HepG2 (cell line): Measurements from ENCODE around the gene TXNRD1. TPM values are rescaled to one million over a fixed set of nuclear protein-coding genes. Genes with fewer than 3 reads are reported as not detected.

ENCODE experiments used
- ATAC-seq: fragments of 200-7000 bp; cut with Tn5 transposase; 3 replicates; pipeline ENCODE4 v1.9.1; 2020; ENCODE audit warnings: mild to moderate bottlenecking, moderate library complexity
- BruUV-seq: library from RNA; stranded (reverse); fragments of 400-500 nt; replicated peaks from 2 replicates; lab custom pipeline; 2021; lab: Mats Ljungman, UMichigan
- CTCF ChIA-PET: fragments of 300-600 bp; formaldehyde crosslinking; extraction: SDS; loops from one replicate; lab custom pipeline; 2021; ENCODE audit warnings: low total read pairs, inconsistent platforms, low intra/inter-chr PET ratio; lab: Yijun Ruan, JAX
- POLR2A ChIA-PET: fragments of 350-600 bp; sonication (Branson Sonifier 250); formaldehyde crosslinking; loops from one replicate; lab custom pipeline; 2020; ENCODE audit warnings: antibody characterized with exemption, inconsistent platforms; lab: Yijun Ruan, JAX
- DNase-seq: peaks from one replicate; pipeline ENCODE4 v3.0.0-alpha.2; 2015; ENCODE audit warnings: low spot score
- FAIRE-seq: peaks from 3 replicates; lab custom pipeline; 2011; peaks lifted over from hg19 to GRCh38; lab: Jason Lieb, UNC
- H2AFZ ChIP-seq: one replicate; pipeline ENCODE4 v1.6.1; 2011; ENCODE audit warnings: low read length, inconsistent platforms
- H3K27ac ChIP-seq: fragments of 300-600 bp; 3 replicates; pipeline ENCODE4 v1.8.0; 2011; ENCODE audit warnings: mixed run types, mild to moderate bottlenecking, mixed read lengths, low read length, inconsistent platforms; ENCODE audit not compliant: insufficient read depth; ENCODE audit errors: extremely low read length
- H3K27me3 ChIP-seq, 2 experiments: fragments of 200-600 bp in 1 of 2; 2 replicates in 1 of 2; 3 replicates in 1 of 2; pipeline versions ENCODE4 v1.6.0 to v1.8.0; 2011; ENCODE audit warnings: low read length in 2 of 2, mild to moderate bottlenecking in 2 of 2, moderate library complexity in 2 of 2, inconsistent platforms in 1 of 2; ENCODE audit not compliant: insufficient read depth in 2 of 2, control insufficient read depth in 1 of 2
- H3K36me3 ChIP-seq, 2 experiments: fragments of 200-600 bp in 1 of 2; replicated peaks in 1 of 2; 2 replicates in 1 of 2; 3 replicates in 1 of 2; pipeline versions ENCODE4 v1.5.1 to v1.8.0; 2011; ENCODE audit warnings: low read length in 2 of 2, inconsistent platforms in 1 of 2; ENCODE audit not compliant: insufficient read depth in 2 of 2, control insufficient read depth in 1 of 2
- H3K4me1 ChIP-seq: 2 replicates; pipeline ENCODE4 v1.5.1; 2012; ENCODE audit warnings: low read length, inconsistent platforms; ENCODE audit not compliant: insufficient read depth
- H3K4me2 ChIP-seq: 2 replicates; pipeline ENCODE4 v1.6.0; 2011; ENCODE audit warnings: low read depth, low read length, inconsistent platforms
- H3K4me3 ChIP-seq, 3 experiments: fragments of 200-600 bp in 1 of 3; sonication (generic), shearing (Covaris generic) in 1 of 3; replicated peaks in 1 of 3; 2 replicates each; pipeline ENCODE4 v1.5.1; 2011 to 2016; ENCODE audit warnings: low read length in 3 of 3, inconsistent platforms in 2 of 3, low read depth in 2 of 3, mild to moderate bottlenecking in 2 of 3, control low read depth in 1 of 3, mixed read lengths in 1 of 3; ENCODE audit not compliant: insufficient read depth in 1 of 3
- H3K79me2 ChIP-seq: one replicate; pipeline ENCODE4 v1.6.1; 2011; ENCODE audit warnings: low read length, inconsistent platforms; ENCODE audit not compliant: insufficient read depth
- H3K9ac ChIP-seq: 2 replicates; pipeline ENCODE4 v1.6.0; 2011; ENCODE audit warnings: mild to moderate bottlenecking, low read depth, low read length, inconsistent platforms; ENCODE audit not compliant: insufficient read depth
- H3K9me3 ChIP-seq: 2 replicates; pipeline ENCODE4 v1.5.1; 2012; ENCODE audit warnings: mild to moderate bottlenecking, low read length
- H4K20me1 ChIP-seq: 2 replicates; pipeline ENCODE4 v1.6.0; 2011; ENCODE audit warnings: inconsistent platforms, mild to moderate bottlenecking, low read length, moderate library complexity; ENCODE audit not compliant: insufficient read depth
- DR1 ChIP-seq: sonication (generic); formaldehyde crosslinking; IDR thresholded peaks from 2 replicates; pipeline ENCODE4 v1.8.0; 2021; ENCODE audit warnings: mild to moderate bottlenecking, missing genetic modification reagents, inconsistent platforms
- KLF6 ChIP-seq: IDR thresholded peaks from 2 replicates; pipeline ENCODE4 v1.8.0; 2016; ENCODE audit warnings: missing biosample characterization, missing genetic modification reagents
- ONECUT2 ChIP-seq: sonication (generic); formaldehyde crosslinking; IDR thresholded peaks from 2 replicates; pipeline ENCODE4 v1.4.0; 2020; ENCODE audit warnings: missing genetic modification reagents
- REXO4 ChIP-seq: sonication (generic); formaldehyde crosslinking; IDR thresholded peaks from 2 replicates; pipeline ENCODE4 v1.8.0; 2022; ENCODE audit warnings: missing genetic modification reagents, mild to moderate bottlenecking, borderline replicate concordance
- ZNF564 ChIP-seq: sonication (generic); formaldehyde crosslinking; IDR thresholded peaks from 2 replicates; pipeline ENCODE4 v1.8.1; 2023; ENCODE audit warnings: mild to moderate bottlenecking, missing genetic modification reagents
- ZNF703 ChIP-seq: sonication (generic); formaldehyde crosslinking; IDR thresholded peaks from 2 replicates; pipeline ENCODE4 v1.5.1; 2020; ENCODE audit warnings: missing genetic modification reagents, mild to moderate bottlenecking, moderate library complexity, borderline replicate concordance
- WGBS: methylation state at CpG from one replicate; pipeline ENCODE4 v1.1.6; 2017; ENCODE audit warnings: low lambda C conversion rate; 5-methylcytosine and 5-hydroxymethylcytosine counted together
- in situ Hi-C: cut with HindIII; loops from 2 replicates; pipeline ENCODE4 v1.10.0; 2017; ENCODE audit warnings: low pct_unique_long_range_greater_than_20kb; ENCODE audit not compliant: extremely low pct_ligation_motif_present
- intact Hi-C: fragments of 100-400 bp; cut with micrococcal nuclease; formaldehyde crosslinking; loops from one replicate; pipeline ENCODE4 v1.10.0; 2022; ENCODE audit not compliant: unreplicated experiment
- polyA plus RNA-seq, 8 experiments: library from polyadenylated mRNA; depleted of rRNA in 3 of 8; stranded (reverse) in 7 of 8; unstranded in 1 of 8; fragments of >200 nt; fragmentation: Illumina TruSeq in 4 of 8; extraction: Trizol in 4 of 8; gene quantifications; 2 replicates each; pipeline versions ENCODE4 v1.2.1 to v1.2.3, GENCODE V29; 2011 to 2016; ENCODE audit warnings: low read depth in 4 of 8, missing spikeins in 1 of 8, mixed read lengths in 1 of 8; ENCODE audit not compliant: insufficient read depth in 1 of 8
- total RNA-seq, 5 experiments: library from RNA; depleted of rRNA; stranded (reverse); fragments of >200 nt; fragmentation: Illumina TruSeq; extraction: Trizol; gene quantifications; 2 replicates each; pipeline ENCODE4 v1.2.3, GENCODE V29; 2016; ENCODE audit warnings: low read depth in 1 of 5
- TF ChIP-seq, protein P1 (sequence below): IDR thresholded peaks from 2 replicates; pipeline ENCODE4 v1.6.1; 2016; ENCODE audit warnings: control low read depth
- TF ChIP-seq, protein P2 (sequence below): sonication (generic); formaldehyde crosslinking; IDR thresholded peaks from 2 replicates; pipeline ENCODE4 v1.5.1; 2020; ENCODE audit warnings: mild to moderate bottlenecking, missing genetic modification reagents, moderate library complexity

The TXNRD1 gene
- total and polyA plus RNA-seq, 2 of the 13 experiments (the other 11 are each of a cell fraction or from before 2014, with no cell fraction given) = 54.0 to 190 TPM

DNA sequence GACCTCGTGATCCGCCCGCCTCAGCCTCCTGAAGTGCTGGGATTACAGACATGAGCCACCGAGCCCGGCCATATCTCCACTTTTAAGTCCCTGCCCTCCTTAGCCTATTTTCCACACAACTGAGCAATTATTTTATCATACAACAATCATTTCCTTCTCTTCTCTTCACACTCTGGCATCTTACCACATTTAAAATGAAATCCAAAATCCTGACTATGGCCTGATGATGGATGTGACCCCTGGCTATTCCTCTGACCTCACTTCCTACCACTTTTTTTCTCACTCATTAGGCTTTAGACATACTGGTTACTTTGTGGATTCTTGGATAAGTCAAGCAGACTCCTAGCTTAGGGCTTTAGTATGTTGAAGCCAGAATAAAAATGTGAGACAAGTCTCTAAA lies 66.1 kb downstream of the TXNRD1 start:
- DNase-seq = no peak
- Histone ChIP-seq H3K27ac (no peak overlapping the region), H3K79me2 (no peaks in the 10 kb centered on the region), H2AFZ (no peak overlapping the region), H3K4me3 (no peak overlapping the region), H3K36me3 (no peaks in the 10 kb centered on the region), H3K4me2 (no peak overlapping the region), H3K27me3 (no peaks in the 10 kb centered on the region), H3K9me3 (no peaks in the 10 kb centered on the region), H4K20me1 (no peaks in the 10 kb centered on the region), H3K9ac (no peak overlapping the region), H3K4me1 (peaks cover 26% of the 10 kb centered on the region)
- ATAC-seq = no peak
- ChIA-PET CTCF (no interaction called here), POLR2A (interaction anchor here (0.8 kb wide), 1 partner anchor 11 kb away, joined by 5 read pairs; no protein-coding TSS in a partner anchor)
- 85% methylated on average over 5 of the region's 5 CpGs for WGBS
- FAIRE-seq = no peak
- TF ChIP-seq DR1 (CRISPR knock-in tag) (no peak), KLF6 (CRISPR knock-in tag) (no peak), REXO4 (no peak), ZNF564 (CRISPR knock-in tag) (no peak), ZNF703 (CRISPR knock-in tag) (no peak), ONECUT2 (no peak)
- TF ChIP-seq, protein P1, sequence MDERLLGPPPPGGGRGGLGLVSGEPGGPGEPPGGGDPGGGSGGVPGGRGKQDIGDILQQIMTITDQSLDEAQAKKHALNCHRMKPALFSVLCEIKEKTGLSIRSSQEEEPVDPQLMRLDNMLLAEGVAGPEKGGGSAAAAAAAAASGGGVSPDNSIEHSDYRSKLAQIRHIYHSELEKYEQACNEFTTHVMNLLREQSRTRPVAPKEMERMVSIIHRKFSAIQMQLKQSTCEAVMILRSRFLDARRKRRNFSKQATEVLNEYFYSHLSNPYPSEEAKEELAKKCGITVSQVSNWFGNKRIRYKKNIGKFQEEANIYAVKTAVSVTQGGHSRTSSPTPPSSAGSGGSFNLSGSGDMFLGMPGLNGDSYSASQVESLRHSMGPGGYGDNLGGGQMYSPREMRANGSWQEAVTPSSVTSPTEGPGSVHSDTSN (CRISPR knock-in tag) = no peak
- TF ChIP-seq, protein P2, sequence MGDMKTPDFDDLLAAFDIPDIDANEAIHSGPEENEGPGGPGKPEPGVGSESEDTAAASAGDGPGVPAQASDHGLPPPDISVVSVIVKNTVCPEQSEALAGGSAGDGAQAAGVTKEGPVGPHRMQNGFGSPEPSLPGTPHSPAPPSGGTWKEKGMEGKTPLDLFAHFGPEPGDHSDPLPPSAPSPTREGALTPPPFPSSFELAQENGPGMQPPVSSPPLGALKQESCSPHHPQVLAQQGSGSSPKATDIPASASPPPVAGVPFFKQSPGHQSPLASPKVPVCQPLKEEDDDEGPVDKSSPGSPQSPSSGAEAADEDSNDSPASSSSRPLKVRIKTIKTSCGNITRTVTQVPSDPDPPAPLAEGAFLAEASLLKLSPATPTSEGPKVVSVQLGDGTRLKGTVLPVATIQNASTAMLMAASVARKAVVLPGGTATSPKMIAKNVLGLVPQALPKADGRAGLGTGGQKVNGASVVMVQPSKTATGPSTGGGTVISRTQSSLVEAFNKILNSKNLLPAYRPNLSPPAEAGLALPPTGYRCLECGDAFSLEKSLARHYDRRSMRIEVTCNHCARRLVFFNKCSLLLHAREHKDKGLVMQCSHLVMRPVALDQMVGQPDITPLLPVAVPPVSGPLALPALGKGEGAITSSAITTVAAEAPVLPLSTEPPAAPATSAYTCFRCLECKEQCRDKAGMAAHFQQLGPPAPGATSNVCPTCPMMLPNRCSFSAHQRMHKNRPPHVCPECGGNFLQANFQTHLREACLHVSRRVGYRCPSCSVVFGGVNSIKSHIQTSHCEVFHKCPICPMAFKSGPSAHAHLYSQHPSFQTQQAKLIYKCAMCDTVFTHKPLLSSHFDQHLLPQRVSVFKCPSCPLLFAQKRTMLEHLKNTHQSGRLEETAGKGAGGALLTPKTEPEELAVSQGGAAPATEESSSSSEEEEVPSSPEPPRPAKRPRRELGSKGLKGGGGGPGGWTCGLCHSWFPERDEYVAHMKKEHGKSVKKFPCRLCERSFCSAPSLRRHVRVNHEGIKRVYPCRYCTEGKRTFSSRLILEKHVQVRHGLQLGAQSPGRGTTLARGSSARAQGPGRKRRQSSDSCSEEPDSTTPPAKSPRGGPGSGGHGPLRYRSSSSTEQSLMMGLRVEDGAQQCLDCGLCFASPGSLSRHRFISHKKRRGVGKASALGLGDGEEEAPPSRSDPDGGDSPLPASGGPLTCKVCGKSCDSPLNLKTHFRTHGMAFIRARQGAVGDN (CRISPR knock-in tag) = no peak
- no TSS peak for BruUV-seq
- intact Hi-C loops (no loop called here), in situ Hi-C loops (loop anchor here (10.0 kb wide), 1 partner anchor 67 kb away; the partner anchor contains the start of gene TXNRD1)
